Aorta (tissue), 5 donors: ENCODE measurements around the gene NCOA5. TPM values are rescaled to one million over a fixed set of nuclear protein-coding genes. Genes with fewer than 3 reads are reported as not detected.

Experiments used
- ATAC-seq: fragments of 200-7000 bp; cut with Tn5 transposase; one replicate; pipeline ENCODE4 v1.9.1; 2022; ENCODE audit warnings: moderate library complexity; ENCODE audit not compliant: low FRiP score
- DNase-seq, 2 donors: peaks; one replicate each; pipeline ENCODE4 v3.0.0-alpha.2; 2020
- H3K27ac ChIP-seq, 2 donors: one replicate each; pipeline ENCODE4 v1.5.1; 2013; ENCODE audit warnings: low read length in 2 of 2, mild to moderate bottlenecking in 2 of 2, moderate library complexity in 2 of 2, control low read depth in 1 of 2, inconsistent platforms in 1 of 2, low read depth in 1 of 2
- H3K27me3 ChIP-seq, 2 donors: one replicate each; pipeline ENCODE4 v1.6.1; 2013; ENCODE audit warnings: control low read depth in 1 of 2, low read length in 1 of 2, mild to moderate bottlenecking in 1 of 2, moderate library complexity in 1 of 2; ENCODE audit not compliant: insufficient read depth in 2 of 2, control insufficient read depth in 1 of 2
- H3K36me3 ChIP-seq, 2 donors: one replicate each; pipeline ENCODE4 v1.6.1; 2013; ENCODE audit warnings: control low read depth in 1 of 2, low read length in 1 of 2, mild to moderate bottlenecking in 1 of 2; ENCODE audit not compliant: insufficient read depth in 2 of 2, control insufficient read depth in 1 of 2
- H3K4me1 ChIP-seq, 2 donors: one replicate each; pipeline ENCODE4 v1.6.1; 2013; ENCODE audit warnings: low read length in 2 of 2, control low read depth in 1 of 2, mild to moderate bottlenecking in 1 of 2, moderate library complexity in 1 of 2; ENCODE audit not compliant: insufficient read depth in 2 of 2, control insufficient read depth in 1 of 2
- H3K4me3 ChIP-seq, 2 donors: one replicate each; pipeline ENCODE4 v1.5.1; 2013; ENCODE audit warnings: low read length in 2 of 2, control low read depth in 1 of 2, mild to moderate bottlenecking in 1 of 2
- H3K9me3 ChIP-seq: one replicate; pipeline ENCODE4 v1.6.1; 2013; ENCODE audit warnings: mild to moderate bottlenecking, low read length; ENCODE audit not compliant: control insufficient read depth
- WGBS, 2 donors: extraction: QIAGEN DNeasy Blood & Tissue Kit; methylation state at CpG; one replicate each; pipeline ENCODE4 v1.1.7; 2013; 5-methylcytosine and 5-hydroxymethylcytosine counted together
- intact Hi-C, 2 donors: fragments of 100-400 bp; cut with DNase I; formaldehyde crosslinking; loops; one replicate each; pipeline versions ENCODE4 v1.14.2 to v1.15.0; 2022
- polyA plus RNA-seq, 2 donors: library from polyadenylated mRNA; stranded (reverse); fragments of 200-250 nt; gene quantifications; one replicate each; pipeline ENCODE4 v1.2.3, GENCODE V29; 2013
- total RNA-seq, 2 donors: library from RNA; stranded (reverse); fragmentation: NEBNext Ultra II Directional; extraction: Animal tissue kit (Norgen Biotek cat#: 25700); gene quantifications; one replicate each; pipeline ENCODE4 v1.2.1, GENCODE V29; 2021
- donor health status: healthy with polysubstance abuse.
- donor health status: Bipolar disorder and iron deficiency.
- donor health status: DM: no; HTN: no; CAD: no.
- donor health status: DM: no; HTN: no; CAD: no.
- donor health status: DM: yes; HTN: yes; CAD: no.

The NCOA5 gene
- total and polyA plus RNA-seq, 4 donors: 8.5 to 23.7 (median 14.5) TPM

GRCh38 chr20:46122516-46123481 lies 33.0 kb upstream of the NCOA5 start:
- 86 to 89% methylated on average over 15 of the region's 15 CpGs for WGBS, 2 donors
- H3K9me3 ChIP-seq: no peaks in the 10 kb centered on the region
- peak in 1 of 2 donors; percentile 64 for DNase-seq
- intact Hi-C loops: no loop called here
- H3K4me1 ChIP-seq: no peaks in the 10 kb centered on the region
- ATAC-seq: no peak
- H3K27ac ChIP-seq: no peak overlapping the region
- no peak overlapping the region for H3K4me3 ChIP-seq
- H3K27me3 ChIP-seq: no peaks in the 10 kb centered on the region
- no peaks in the 10 kb centered on the region for H3K36me3 ChIP-seq

GRCh38 chr20:46122071-46122470 lies 32.3 kb upstream of the NCOA5 start:
- H3K9me3 ChIP-seq: no peaks in the 10 kb centered on the region
- DNase-seq (no peak), ATAC-seq (no peak)
- no peaks in the 10 kb centered on the region for H3K36me3 ChIP-seq
- H3K4me1 ChIP-seq: no peaks in the 10 kb centered on the region
- 63 to 70% methylated on average over 11 of the region's 11 CpGs for WGBS, 2 donors
- H3K4me3 ChIP-seq: no peak overlapping the region
- no peaks in the 10 kb centered on the region for H3K27me3 ChIP-seq
- no peak overlapping the region for H3K27ac ChIP-seq
- intact Hi-C loops: no loop called here

- WGBS, 2 donors: 73 to 77% methylated on average over 2 of the region's 2 CpGs
- H3K4me1 ChIP-seq: no peaks in the 10 kb centered on the region
- ATAC-seq (no peak), DNase-seq (no peak)
- no peaks in the 10 kb centered on the region for H3K27me3 ChIP-seq
- no peaks in the 10 kb centered on the region for H3K9me3 ChIP-seq
- no peak overlapping the region for H3K4me3 ChIP-seq
- no peaks in the 10 kb centered on the region for H3K36me3 ChIP-seq
- intact Hi-C loops: no loop called here
- H3K27ac ChIP-seq: no peak overlapping the region
These were observed 31.6 kb upstream of the NCOA5 start for GRCh38 chr20:46121184-46121930.

- intact Hi-C loops: no loop called here
- no peak for ATAC-seq
- no peak for DNase-seq
These were observed 30.4 kb upstream of the NCOA5 start for GRCh38 chr20:46120136-46120535.

GRCh38 chr20:46119547-46119946 lies 29.8 kb upstream of the NCOA5 start:
- no peak overlapping the region for H3K27ac ChIP-seq
- no peak overlapping the region for H3K4me3 ChIP-seq
- H3K36me3 ChIP-seq: no peaks in the 10 kb centered on the region
- H3K27me3 ChIP-seq: no peaks in the 10 kb centered on the region
- intact Hi-C loops: no loop called here
- WGBS, 2 donors: 88 to 89% methylated on average over 2 of the region's 2 CpGs
- no peak for ATAC-seq
- no peaks in the 10 kb centered on the region for H3K9me3 ChIP-seq
- no peak for DNase-seq
- H3K4me1 ChIP-seq: no peaks in the 10 kb centered on the region

More at GRCh38 chr20:46120136-46120535, 30.4 kb upstream of the NCOA5 start:
- Histone ChIP-seq H3K27ac (no peak overlapping the region), H3K27me3 (no peaks in the 10 kb centered on the region), H3K36me3 (no peaks in the 10 kb centered on the region), H3K9me3 (no peaks in the 10 kb centered on the region), H3K4me3 (no peak overlapping the region), H3K4me1 (no peaks in the 10 kb centered on the region)
- 91 to 96% methylated on average over 2 of the region's 2 CpGs for WGBS, 2 donors

GRCh38 chr20:46119028-46119546 lies 29.3 kb upstream of the NCOA5 start:
- Histone ChIP-seq H3K27ac (no peak overlapping the region), H3K4me1 (no peaks in the 10 kb centered on the region), H3K27me3 (no peaks in the 10 kb centered on the region), H3K9me3 (no peaks in the 10 kb centered on the region), H3K4me3 (peak overlapping the region in 1 of 2 donors; percentile 42), H3K36me3 (no peaks in the 10 kb centered on the region)
- peak in 1 of 2 donors; percentile 39 for DNase-seq
- no peak for ATAC-seq
- WGBS, 2 donors: 48 to 50% methylated on average over 2 of the region's 2 CpGs
- intact Hi-C loops: no loop called here

- intact Hi-C loops: no loop called here
- DNase-seq (peak; percentile 73 to 79), ATAC-seq (peak; percentile 80)
- WGBS, 2 donors: 30% methylated on average over 15 of the region's 15 CpGs
- Histone ChIP-seq H3K36me3 (no peaks in the 10 kb centered on the region), H3K27me3 (no peaks in the 10 kb centered on the region), H3K4me1 (no peaks in the 10 kb centered on the region), H3K9me3 (no peaks in the 10 kb centered on the region), H3K27ac (peak overlapping the region; percentile 36 to 85), H3K4me3 (peak overlapping the region; percentile 27 to 42)
These were observed 28.8 kb upstream of the NCOA5 start for GRCh38 chr20:46118481-46119020.

- ATAC-seq (peak; percentile 97), DNase-seq (peak; percentile 93 to 95)
- H3K4me1 ChIP-seq: no peaks in the 10 kb centered on the region
- 8 to 15% methylated on average over 40 of the region's 40 CpGs for WGBS, 2 donors
- no peaks in the 10 kb centered on the region for H3K27me3 ChIP-seq
- H3K36me3 ChIP-seq: no peaks in the 10 kb centered on the region
- H3K27ac ChIP-seq: peak within 1 kb of the TSS; percentile 41 to 85
- no peaks in the 10 kb centered on the region for H3K9me3 ChIP-seq
- intact Hi-C loops: no loop called here
- H3K4me3 ChIP-seq: peak within 1 kb of the TSS; percentile 27 to 42
These were observed 28.1 kb upstream of the NCOA5 start, which contains the start of gene CD40 for GRCh38 chr20:46117704-46118467. CD40 (plus strand) TSS chr20:46118314; CDS start chr20:46118344, 30 bp downstream.
